Neuron (in vitro differentiated cells): Measurements from ENCODE around the gene SMYD3.
"Not testable (repeated sequence)": the region's sequence is repeated elsewhere in the genome, so short reads cannot be mapped to it uniquely, and the experiment has no call there.

Source experiments
- H2AFZ ChIP-seq: one replicate; pipeline ENCODE4 v1.6.1; 2013; ENCODE audit warnings: low read depth, mild to moderate bottlenecking, inconsistent platforms, low read length, moderate library complexity
- H3K27me3 ChIP-seq: one replicate; pipeline ENCODE4 v1.6.1; 2013; ENCODE audit warnings: low read length; ENCODE audit not compliant: insufficient read depth
- H3K36me3 ChIP-seq: one replicate; pipeline ENCODE4 v1.6.1; 2013; ENCODE audit warnings: low read length; ENCODE audit not compliant: insufficient read depth
- H3K4me1 ChIP-seq: one replicate; pipeline ENCODE4 v1.6.1; 2013; ENCODE audit warnings: low read length; ENCODE audit not compliant: insufficient read depth
- H3K4me3 ChIP-seq: 2 replicates; pipeline ENCODE4 v1.5.1; 2013; ENCODE audit warnings: mild to moderate bottlenecking, low read length, moderate library complexity
- H3K9me3 ChIP-seq: one replicate; pipeline ENCODE4 v1.6.1; 2013; ENCODE audit warnings: low read length

Gene SMYD3

GRCh38 chr1:245753807-245754206, 753.3 kb downstream of the SMYD3 start:
- Histone ChIP-seq H3K9me3 (no peaks in the 10 kb centered on the region), H3K4me3 (no peak overlapping the region), H3K36me3 (no peaks in the 10 kb centered on the region), H3K27me3 (no peaks in the 10 kb centered on the region), H2AFZ (no peak overlapping the region), H3K4me1 (peaks cover 8% of the 10 kb centered on the region)

DNA sequence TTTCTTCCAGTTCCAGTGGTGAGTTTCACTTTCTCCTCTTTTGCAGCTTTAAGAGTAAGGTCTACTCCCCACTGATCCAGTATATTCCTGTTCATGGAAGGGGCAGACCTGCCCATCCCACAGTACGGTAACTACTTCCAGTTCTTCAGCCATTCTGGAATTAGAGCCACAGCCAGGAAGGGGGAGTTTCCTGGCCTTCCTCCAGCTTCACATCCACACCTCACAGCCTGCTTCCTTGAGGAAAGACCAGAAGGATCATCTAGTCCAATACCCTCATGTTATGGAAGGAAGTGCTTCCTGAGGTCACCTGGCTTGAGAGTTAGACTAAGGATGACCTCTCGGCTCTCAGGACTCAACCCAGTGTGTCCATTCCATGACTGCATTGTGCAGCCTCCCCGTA, 754.5 kb downstream of the SMYD3 start:
- no peak overlapping the region for H3K4me3 ChIP-seq
- no peaks in the 10 kb centered on the region for H3K9me3 ChIP-seq
- no peak overlapping the region for H2AFZ ChIP-seq
- no peaks in the 10 kb centered on the region for H3K27me3 ChIP-seq
- H3K4me1 ChIP-seq: peaks cover 14% of the 10 kb centered on the region
- H3K36me3 ChIP-seq: no peaks in the 10 kb centered on the region

- peaks cover 14% of the 10 kb centered on the region for H3K4me1 ChIP-seq
- no peak overlapping the region for H3K4me3 ChIP-seq
- no peak overlapping the region for H2AFZ ChIP-seq
- no peaks in the 10 kb centered on the region for H3K36me3 ChIP-seq
- no peaks in the 10 kb centered on the region for H3K27me3 ChIP-seq
- H3K9me3 ChIP-seq: no peaks in the 10 kb centered on the region
Observed at GRCh38 chr1:245751726-245752470, 755.2 kb downstream of the SMYD3 start.

GRCh38 chr1:245751116-245751515, 756.0 kb downstream of the SMYD3 start:
- no peaks in the 10 kb centered on the region for H3K27me3 ChIP-seq
- no peaks in the 10 kb centered on the region for H3K36me3 ChIP-seq
- H3K4me1 ChIP-seq: peaks cover 14% of the 10 kb centered on the region
- H2AFZ ChIP-seq: no peak overlapping the region
- no peak overlapping the region for H3K4me3 ChIP-seq
- no peaks in the 10 kb centered on the region for H3K9me3 ChIP-seq

GRCh38 chr1:245750261-245750660, 756.8 kb downstream of the SMYD3 start:
- Histone ChIP-seq H3K9me3 (no peaks in the 10 kb centered on the region), H3K36me3 (no peaks in the 10 kb centered on the region), H2AFZ (no peak overlapping the region), H3K4me3 (no peak overlapping the region), H3K4me1 (peaks cover 14% of the 10 kb centered on the region), H3K27me3 (no peaks in the 10 kb centered on the region)

DNA sequence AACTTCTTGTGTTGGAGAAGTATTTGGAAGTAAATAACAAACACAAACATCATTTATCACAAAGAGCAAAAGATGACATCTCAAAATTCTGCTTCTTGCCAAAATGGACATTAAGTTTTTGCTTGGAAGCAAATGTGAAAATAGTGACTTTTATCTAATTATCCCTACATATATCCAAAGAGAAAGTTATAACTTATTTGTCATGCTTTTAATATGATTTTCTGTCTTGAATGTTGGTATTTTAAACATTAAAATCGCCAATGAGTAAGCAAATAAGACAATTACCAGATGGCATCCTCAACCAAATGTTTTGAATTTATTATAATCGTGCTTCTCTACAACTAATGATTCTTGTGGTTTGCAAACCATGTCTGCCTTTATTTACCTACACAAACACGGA, 758.0 kb downstream of the SMYD3 start:
- Histone ChIP-seq H3K4me1 (peaks cover 14% of the 10 kb centered on the region), H3K27me3 (no peaks in the 10 kb centered on the region), H2AFZ (no peak overlapping the region), H3K4me3 (no peak overlapping the region), H3K36me3 (no peaks in the 10 kb centered on the region), H3K9me3 (no peaks in the 10 kb centered on the region)

DNA sequence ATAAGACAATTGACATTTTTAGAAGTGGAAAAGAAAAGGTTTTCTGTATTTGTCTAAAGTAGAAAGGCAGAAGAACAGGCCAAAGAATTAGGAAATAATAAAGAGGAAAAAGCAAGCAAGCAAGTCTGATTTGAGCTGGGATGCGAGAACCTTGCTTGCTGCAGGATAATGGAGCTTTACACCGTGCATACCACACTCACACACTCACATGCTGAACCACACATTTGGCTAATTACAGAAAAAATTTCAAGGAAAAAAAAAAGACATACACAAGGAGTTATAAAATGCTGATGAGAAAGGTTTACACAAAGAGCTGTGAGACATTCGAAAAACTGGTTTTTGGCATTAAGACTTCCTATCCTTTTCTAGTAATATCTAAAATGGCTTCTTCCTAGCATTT, 758.4 kb downstream of the SMYD3 start:
- no peaks in the 10 kb centered on the region for H3K9me3 ChIP-seq
- H3K4me1 ChIP-seq: peaks cover 14% of the 10 kb centered on the region
- no peak overlapping the region for H3K4me3 ChIP-seq
- no peak overlapping the region for H2AFZ ChIP-seq
- H3K36me3 ChIP-seq: no peaks in the 10 kb centered on the region
- H3K27me3 ChIP-seq: no peaks in the 10 kb centered on the region

DNA sequence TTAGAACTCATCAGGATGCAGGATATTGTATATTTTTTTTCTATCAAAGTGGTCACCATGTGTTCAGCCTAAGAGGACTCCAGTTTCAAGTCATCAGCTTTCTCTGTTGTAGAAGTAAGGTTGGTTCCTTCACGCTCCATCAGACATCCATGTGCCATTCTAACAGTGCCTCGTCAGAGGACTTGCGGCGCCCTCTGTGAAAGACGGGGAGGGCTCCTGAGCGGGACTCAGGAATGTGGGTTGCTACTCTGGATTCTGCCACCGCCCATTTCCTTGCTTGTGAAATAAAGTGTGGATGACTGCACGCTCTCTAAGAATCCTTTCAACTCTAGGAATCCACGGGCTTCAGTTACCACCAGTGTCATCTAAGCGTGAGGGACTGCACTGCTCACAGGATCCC, 758.8 kb downstream of the SMYD3 start:
- Histone ChIP-seq H3K4me3 (no peak overlapping the region), H3K4me1 (peaks cover 14% of the 10 kb centered on the region), H3K27me3 (no peaks in the 10 kb centered on the region), H3K9me3 (no peaks in the 10 kb centered on the region), H3K36me3 (no peaks in the 10 kb centered on the region), H2AFZ (no peak overlapping the region)

- H3K36me3 ChIP-seq: no peaks in the 10 kb centered on the region
- no peaks in the 10 kb centered on the region for H3K27me3 ChIP-seq
- no peaks in the 10 kb centered on the region for H3K4me1 ChIP-seq
- H3K9me3 ChIP-seq: no peaks in the 10 kb centered on the region
- H2AFZ ChIP-seq: no peak overlapping the region
- H3K4me3 ChIP-seq: no peak overlapping the region
Observed at GRCh38 chr1:245742896-245743295, 764.2 kb downstream of the SMYD3 start.

- H2AFZ ChIP-seq, H3K4me3 ChIP-seq, H3K27me3 ChIP-seq, H3K36me3 ChIP-seq, H3K9me3 ChIP-seq, H3K4me1 ChIP-seq: not testable (repeated sequence)
Observed at GRCh38 chr1:245740336-245740735, 766.7 kb downstream of the SMYD3 start.

- no peak overlapping the region for H2AFZ ChIP-seq
- no peaks in the 10 kb centered on the region for H3K4me1 ChIP-seq
- H3K27me3 ChIP-seq: no peaks in the 10 kb centered on the region
- H3K9me3 ChIP-seq: peaks cover 2% of the 10 kb centered on the region
- no peak overlapping the region for H3K4me3 ChIP-seq
- H3K36me3 ChIP-seq: no peaks in the 10 kb centered on the region
Observed at GRCh38 chr1:245730801-245731200, 776.3 kb downstream of the SMYD3 start.

DNA sequence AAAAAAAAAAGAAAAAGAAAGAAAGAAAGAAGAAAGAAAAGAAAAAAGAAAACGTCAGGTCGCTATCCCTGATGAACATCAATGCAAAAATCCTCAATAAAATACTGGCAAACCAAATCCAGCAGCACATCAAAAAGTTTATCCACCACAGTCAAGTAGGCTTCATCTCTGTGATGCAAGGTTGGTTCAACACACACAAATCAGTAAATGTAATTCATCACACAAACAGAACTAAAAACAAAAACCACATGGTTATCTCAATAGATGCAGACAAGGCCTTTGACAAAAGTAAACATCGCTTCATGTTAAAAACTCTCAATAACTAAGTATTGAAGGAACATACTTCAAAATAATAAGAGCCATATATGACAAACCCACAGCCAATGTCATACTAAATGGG, 779.0 kb downstream of the SMYD3 start:
- not testable (repeated sequence) for H3K4me1 ChIP-seq, H3K9me3 ChIP-seq, H3K4me3 ChIP-seq, H3K27me3 ChIP-seq, H2AFZ ChIP-seq, H3K36me3 ChIP-seq

DNA sequence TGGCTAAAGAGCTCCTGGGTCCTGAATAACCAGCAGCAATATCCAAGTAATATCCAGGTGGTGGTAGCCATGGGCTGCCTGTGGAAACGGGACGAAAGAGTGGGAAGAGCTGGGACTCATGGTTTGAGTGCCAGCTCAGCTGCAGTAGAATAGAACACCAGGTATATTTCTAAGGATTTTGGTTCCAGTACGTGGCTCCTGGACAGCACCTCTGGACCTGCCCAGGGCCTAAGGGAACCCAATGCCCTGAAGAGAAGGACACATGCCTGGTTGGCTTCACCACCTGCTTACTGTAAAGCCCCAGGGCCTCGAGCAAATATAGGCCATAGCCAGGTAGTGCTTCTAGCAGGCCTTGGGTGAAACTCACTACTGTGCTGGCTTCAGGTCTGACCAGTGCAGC, 785.6 kb downstream of the SMYD3 start:
- no peak overlapping the region for H3K4me3 ChIP-seq
- H3K27me3 ChIP-seq: no peaks in the 10 kb centered on the region
- peaks cover 7% of the 10 kb centered on the region for H3K4me1 ChIP-seq
- no peaks in the 10 kb centered on the region for H3K9me3 ChIP-seq
- H3K36me3 ChIP-seq: no peaks in the 10 kb centered on the region
- no peak overlapping the region for H2AFZ ChIP-seq

DNA sequence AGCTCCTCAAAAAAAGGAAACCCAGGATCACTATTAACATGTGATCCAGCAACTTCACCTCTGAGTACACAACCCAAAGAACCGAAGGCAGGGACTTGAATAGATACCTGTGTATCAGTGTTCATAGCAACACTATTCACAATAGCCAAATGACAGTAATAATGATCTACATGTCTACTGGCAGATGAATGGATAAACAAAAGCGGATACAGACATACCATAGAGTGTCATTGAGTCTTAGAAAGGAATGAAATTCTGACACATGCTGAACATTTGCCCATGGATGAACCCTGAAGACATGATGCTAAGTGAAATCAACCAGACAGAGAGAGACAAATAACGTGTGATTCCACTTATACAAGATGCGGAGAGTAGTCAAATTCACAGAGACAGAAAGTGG, 788.1 kb downstream of the SMYD3 start:
- H3K9me3 ChIP-seq: no peaks in the 10 kb centered on the region
- H3K4me3 ChIP-seq: no peak overlapping the region
- no peak overlapping the region for H2AFZ ChIP-seq
- no peaks in the 10 kb centered on the region for H3K27me3 ChIP-seq
- no peaks in the 10 kb centered on the region for H3K36me3 ChIP-seq
- peaks cover 7% of the 10 kb centered on the region for H3K4me1 ChIP-seq
